B cell (primary cell): Measurements from ENCODE around the gene DOCK3. TPM values are rescaled to one million over a fixed set of nuclear protein-coding genes. Genes with fewer than 3 reads are reported as not detected.

Source experiments
- ATAC-seq: fragments of 200-7000 bp; cut with Tn5 transposase; one replicate; pipeline ENCODE4 v1.10.0; 2021; ENCODE audit warnings: low read depth, mild to moderate bottlenecking, moderate number of reproducible peaks, moderate library complexity
- CTCF ChIA-PET: fragments of 350-600 bp; sonication (Branson Sonifier 250); formaldehyde crosslinking; loops from one replicate; lab custom pipeline; 2021; ENCODE audit warnings: antibody characterized with exemption, inconsistent platforms; lab: Charles Lee
- POLR2A ChIA-PET: fragments of 350-600 bp; sonication (Branson Sonifier 250); formaldehyde crosslinking; loops from one replicate; lab custom pipeline; 2021; ENCODE audit warnings: antibody characterized with exemption; lab: Charles Lee
- DNase-seq: peaks from one replicate; pipeline ENCODE4 v3.0.0; 2013
- H2AFZ ChIP-seq: 2 replicates; pipeline ENCODE4 v1.6.1; 2012; ENCODE audit warnings: mild to moderate bottlenecking, low read depth, low read length; ENCODE audit not compliant: insufficient read depth, poor library complexity, severe bottlenecking
- H3K27ac ChIP-seq, 2 donors: 1 replicate in 1 of 2; 2 replicates in 1 of 2; pipeline ENCODE4 v1.5.1; 2012 to 2013; ENCODE audit warnings: low read length in 2 of 2, mild to moderate bottlenecking in 2 of 2, moderate library complexity in 1 of 2
- H3K27me3 ChIP-seq, 4 experiments: fragments of 200-600 bp in 1 of 4; sonication (generic) in 1 of 4; replicated peaks in 1 of 4; 1 replicate in 2 of 4; 2 replicates in 2 of 4; pipeline versions ENCODE4 v1.6.1 to v1.7.0; 2013 to 2016; ENCODE audit warnings: low read length in 3 of 4, mild to moderate bottlenecking in 2 of 4, mixed read lengths in 1 of 4, moderate library complexity in 1 of 4; ENCODE audit not compliant: insufficient read depth in 4 of 4, control insufficient read depth in 3 of 4; ENCODE audit errors: control extremely low read depth in 1 of 4
- H3K36me3 ChIP-seq, 2 experiments: replicated peaks in 1 of 2; 1 replicate in 1 of 2; 2 replicates in 1 of 2; pipeline versions ENCODE4 v1.6.1 to v1.7.1; 2013; ENCODE audit warnings: low read length in 1 of 2; ENCODE audit not compliant: insufficient read depth in 2 of 2, control insufficient read depth in 1 of 2; ENCODE audit errors: control extremely low read depth in 1 of 2, extremely low read depth in 1 of 2
- H3K4me1 ChIP-seq, 2 donors: fragments of 200-600 bp in 1 of 2; sonication (generic) in 1 of 2; 1 replicate in 1 of 2; 2 replicates in 1 of 2; pipeline versions ENCODE4 v1.5.1 to v1.6.1; 2013 to 2017; ENCODE audit warnings: low read length in 2 of 2; ENCODE audit not compliant: control insufficient read depth in 2 of 2, insufficient read depth in 2 of 2
- H3K4me2 ChIP-seq: replicated peaks from 2 replicates; pipeline ENCODE3; 2012; ENCODE audit warnings: mild to moderate bottlenecking, low read depth, low read length; ENCODE audit not compliant: poor library complexity, severe bottlenecking
- H3K4me3 ChIP-seq, 5 experiments: fragments of 200-600 bp in 1 of 5; sonication (generic) in 1 of 5; 1 replicate in 3 of 5; 2 replicates in 2 of 5; pipeline versions ENCODE4 v1.5.1 to v1.7.0; 2011 to 2016; ENCODE audit warnings: low read length in 4 of 5, mild to moderate bottlenecking in 4 of 5, low read depth in 2 of 5, control low read depth in 1 of 5, moderate library complexity in 1 of 5; ENCODE audit not compliant: insufficient read depth in 1 of 5; ENCODE audit errors: control extremely low read depth in 1 of 5, extremely low read depth in 1 of 5
- H3K79me2 ChIP-seq: fragments of 200-600 bp; sonication (generic); one replicate; pipeline ENCODE4 v1.6.0; 2016; ENCODE audit warnings: low read length; ENCODE audit not compliant: control insufficient read depth, insufficient read depth
- H3K9ac ChIP-seq: fragments of 200-600 bp; sonication (generic); 2 replicates; pipeline ENCODE4 v1.6.1; 2017; ENCODE audit warnings: mild to moderate bottlenecking, low read length, moderate library complexity
- H3K9me3 ChIP-seq, 3 donors: one replicate each; pipeline versions ENCODE4 v1.6.1 to v1.7.1; 2013; ENCODE audit warnings: low read length in 2 of 3; ENCODE audit not compliant: control insufficient read depth in 2 of 3, insufficient read depth in 1 of 3; ENCODE audit errors: control extremely low read depth in 1 of 3
- H4K20me1 ChIP-seq: 2 replicates; pipeline ENCODE4 v1.6.0; 2012; ENCODE audit warnings: mild to moderate bottlenecking, low read length; ENCODE audit not compliant: insufficient read depth, control insufficient read depth, poor library complexity, severe bottlenecking
- H3K27ac Mint-ChIP-seq: one replicate; pipeline ENCODE4 v1.8.0; 2021; ENCODE audit warnings: mixed read lengths
- H3K27me3 Mint-ChIP-seq: one replicate; pipeline ENCODE4 v1.8.0; 2021; ENCODE audit warnings: mixed read lengths
- H3K4me1 Mint-ChIP-seq: one replicate; pipeline ENCODE4 v1.8.0; 2021; ENCODE audit warnings: mixed read lengths
- H3K4me3 Mint-ChIP-seq: one replicate; pipeline ENCODE4 v1.8.0; 2021; ENCODE audit warnings: mixed read lengths
- H3K9me3 Mint-ChIP-seq: one replicate; pipeline ENCODE4 v1.8.0; 2022; ENCODE audit warnings: mixed read lengths; ENCODE audit not compliant: insufficient read depth
- CTCF ChIP-seq: fragments of 200-600 bp; IDR thresholded peaks from one replicate; pipeline ENCODE4 v1.8.0; 2022; ENCODE audit warnings: antibody characterized with exemption, mild to moderate bottlenecking
- EZH2 ChIP-seq: IDR thresholded peaks from 2 replicates; pipeline ENCODE4 v1.6.1; 2012; ENCODE audit warnings: borderline replicate concordance, low read depth, mild to moderate bottlenecking, moderate library complexity, low read length; ENCODE audit not compliant: insufficient read depth, poor library complexity, severe bottlenecking
- WGBS: methylation state at CpG from one replicate; pipeline ENCODE4 v1.1.5; 2013; ENCODE audit warnings: missing lambda C conversion rate; ENCODE audit not compliant: insufficient coverage; 5-methylcytosine and 5-hydroxymethylcytosine counted together
- intact Hi-C: fragments of 100-400 bp; cut with micrococcal nuclease; formaldehyde crosslinking; loops from one replicate; pipeline ENCODE4 v1.10.0; 2022
- polyA plus RNA-seq: library from polyadenylated mRNA; depleted of rRNA; stranded (reverse); fragments of >200 nt; gene quantifications from 2 replicates; pipeline ENCODE4 v1.2.3, GENCODE V29; 2012
- total RNA-seq, 2 donors: library from RNA; stranded (reverse); fragments of 120-200 nt in 1 of 2; gene quantifications; 1 replicate in 1 of 2; 2 replicates in 1 of 2; pipeline versions ENCODE4 v1.2.3 to v1.2.4, GENCODE V29; 2013 to 2022

Gene DOCK3
- total and polyA plus RNA-seq, 2 donors (not counting 1 experiment from before 2014, with no cell fraction given) = 0.06 to 0.30 TPM

- TF ChIP-seq CTCF = no peak
- no peak for TF ChIP-seq EZH2
- ChIA-PET CTCF (no interaction called here), POLR2A (no interaction called here)
- Mint-ChIP-seq H3K4me1 (no peaks in the 10 kb centered on the region), H3K27me3 (no peaks in the 10 kb centered on the region), H3K9me3 (peaks cover 11% of the 10 kb centered on the region), H3K4me3 (no peak overlapping the region), H3K27ac (no peak overlapping the region)
- peaks cover 0 to 26% (median 9%) of the 10 kb centered on the region in 3 donors for H3K9me3 ChIP-seq
- H3K4me1 ChIP-seq = no peaks in the 10 kb centered on the region
- no peaks in the 10 kb centered on the region for H4K20me1 ChIP-seq
- no peak overlapping the region for H3K4me2 ChIP-seq
- H3K4me3 ChIP-seq = no peak overlapping the region
- WGBS = 93% methylated on average over 3 of the region's 4 CpGs
- H3K27me3 ChIP-seq = peaks cover 0 to 4% (median 2%) of the 10 kb centered on the region in 4 experiments
- H3K27ac ChIP-seq = no peak overlapping the region
- H3K79me2 ChIP-seq = no peaks in the 10 kb centered on the region
- no peak overlapping the region for H3K9ac ChIP-seq
- H2AFZ ChIP-seq = no peak overlapping the region
- ATAC-seq = no peak
- intact Hi-C loops = no loop called here
- DNase-seq = no peak
- H3K36me3 ChIP-seq = no peaks in the 10 kb centered on the region
Measured at GRCh38 chr3:50806806-50807205, 132.1 kb downstream of the DOCK3 start.

GRCh38 chr3:50807266-50807665 is 132.5 kb downstream of the DOCK3 start:
- intact Hi-C loops = no loop called here
- ChIA-PET POLR2A (no interaction called here), CTCF (no interaction called here)
- Mint-ChIP-seq H3K9me3 (peaks cover 7% of the 10 kb centered on the region), H3K27ac (no peak overlapping the region), H3K4me1 (no peaks in the 10 kb centered on the region), H3K27me3 (no peaks in the 10 kb centered on the region), H3K4me3 (no peak overlapping the region)
- H3K4me3 ChIP-seq = no peak overlapping the region
- H3K4me1 ChIP-seq = no peaks in the 10 kb centered on the region
- H3K9ac ChIP-seq = no peak overlapping the region
- H2AFZ ChIP-seq = no peak overlapping the region
- WGBS = no CpG with 5 or more reads among the region's 2 CpGs
- DNase-seq (no peak), ATAC-seq (no peak)
- peaks cover 0 to 4% (median 2%) of the 10 kb centered on the region in 4 experiments for H3K27me3 ChIP-seq
- H3K9me3 ChIP-seq = peaks cover 0 to 26% (median 5%) of the 10 kb centered on the region in 3 donors
- TF ChIP-seq EZH2 = no peak
- no peaks in the 10 kb centered on the region for H4K20me1 ChIP-seq
- no peaks in the 10 kb centered on the region for H3K79me2 ChIP-seq
- H3K36me3 ChIP-seq = no peaks in the 10 kb centered on the region
- H3K27ac ChIP-seq = no peak overlapping the region
- no peak overlapping the region for H3K4me2 ChIP-seq
